Gastrocnemius medialis (tissue), 4 donors: Measurements from ENCODE around the gene ATRAID.
A peak's percentile ranks its signal among the peaks of the same experiment; 100 is the strongest.

ENCODE experiments used
- CTCF ChIP-seq, 5 experiments: fragments of 450-650 bp in 3 of 5; fragments of 200-600 bp in 2 of 5; sonication (generic) in 2 of 5; IDR thresholded peaks in 4 of 5; conservative IDR thresholded peaks in 1 of 5; 1 replicate in 4 of 5; 2 replicates in 1 of 5; pipeline ENCODE4 v1.5.1; 2016 to 2019; ENCODE audit warnings: antibody characterized with exemption in 5 of 5, mild to moderate bottlenecking in 3 of 5, moderate library complexity in 3 of 5
- POLR2A ChIP-seq, 2 donors: fragments of 450-650 bp; IDR thresholded peaks; one replicate each; pipeline ENCODE4 v1.6.1; 2017; ENCODE audit warnings: antibody characterized with exemption in 2 of 2, mild to moderate bottlenecking in 2 of 2, moderate library complexity in 2 of 2

DNA sequence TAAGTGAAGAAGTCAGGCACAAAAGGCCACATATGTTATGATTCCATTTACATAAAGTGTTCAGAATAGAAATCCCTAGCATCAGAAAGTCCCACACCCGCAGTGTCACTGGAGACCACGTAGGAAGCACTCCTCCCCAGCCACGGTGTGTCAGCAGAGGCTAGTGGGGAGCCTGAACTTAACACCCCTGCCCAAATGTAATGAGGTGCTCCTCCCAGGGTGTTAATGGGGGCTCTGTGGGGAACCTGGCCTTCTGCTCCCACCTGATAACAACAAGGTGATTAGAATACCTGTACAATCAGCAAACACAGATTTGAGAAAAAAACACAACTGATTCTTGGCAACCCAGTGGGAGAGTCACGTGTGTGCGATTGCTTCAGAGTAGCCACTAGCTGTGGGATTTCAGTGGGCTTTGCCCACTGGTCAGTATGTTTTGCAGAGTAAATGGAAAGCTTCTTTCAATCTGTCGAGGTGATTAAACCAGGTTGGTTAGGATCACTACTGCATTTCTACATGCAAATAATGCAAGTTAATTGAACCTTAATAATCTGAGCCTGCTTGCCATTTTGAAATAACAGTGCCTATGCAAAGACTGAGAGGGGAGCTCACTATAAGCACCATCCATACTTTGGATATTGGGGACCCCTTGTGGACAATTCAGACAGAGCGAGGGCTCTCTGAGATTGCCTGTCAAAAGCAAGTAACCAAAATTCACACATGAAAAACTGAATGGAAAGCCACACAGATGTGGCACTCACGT lies 20.6 kb upstream of the ATRAID start:
- peak; percentile 43 to 74 (median 66) for TF ChIP-seq CTCF (IDR thresholded peaks at IDR 0.05 in 4 of 5, conservative IDR thresholded peaks at IDR 0.05 in 1 of 5)
- no peak for TF ChIP-seq POLR2A (IDR thresholded peaks at IDR 0.05)
